Cardiac muscle cell (in vitro differentiated cells and primary cell): ENCODE data around the gene PLCH2. TPM values are rescaled to one million over a fixed set of nuclear protein-coding genes. Genes with fewer than 3 reads are reported as not detected.

ENCODE experiments used
- DNase-seq, 2 donors: peaks; one replicate each; pipeline versions ENCODE4 v3.0.0 to v3.0.0-alpha.2; 2010 to 2017; ENCODE audit warnings: low read depth in 1 of 2, low spot score in 1 of 2
- H3K27ac ChIP-seq: fragments of 200-600 bp; sonication (generic); 2 replicates; pipeline ENCODE4 v1.5.1; 2016
- H3K27me3 ChIP-seq: fragments of 200-600 bp; sonication (generic); 2 replicates; pipeline ENCODE4 v1.6.0; 2016; ENCODE audit warnings: control low read depth
- H3K36me3 ChIP-seq: fragments of 200-600 bp; sonication (generic); 2 replicates; pipeline ENCODE4 v1.5.1; 2016; ENCODE audit warnings: control low read depth
- H3K4me1 ChIP-seq: fragments of 200-600 bp; sonication (generic); 2 replicates; pipeline ENCODE4 v1.8.1; 2017; ENCODE audit warnings: low read depth, mild to moderate bottlenecking, mixed run types
- H3K4me3 ChIP-seq: fragments of 200-600 bp; sonication (generic); 2 replicates; pipeline ENCODE4 v1.5.1; 2016; ENCODE audit warnings: mild to moderate bottlenecking
- H3K9me3 ChIP-seq: fragments of 200-600 bp; sonication (generic); 2 replicates; pipeline ENCODE4 v1.5.1; 2017; ENCODE audit warnings: low read depth, mild to moderate bottlenecking, control low read depth
- polyA plus RNA-seq: library from polyadenylated mRNA; unstranded; fragments of >200 nt; fragmentation: Nextera tagmentation; extraction: Ambion mirVana; gene quantifications from 2 replicates; pipeline ENCODE4 v1.2.1, GENCODE V29; 2016
- total RNA-seq: library from RNA; depleted of rRNA; stranded (reverse); fragments of >200 nt; gene quantifications from 2 replicates; pipeline ENCODE4 v1.2.3, GENCODE V29; 2016
- TF ChIP-seq, protein P1 (sequence below): IDR thresholded peaks from 2 replicates; pipeline ENCODE4 v1.5.1; 2012; ENCODE audit warnings: low read depth, mild to moderate bottlenecking, low read length

Gene PLCH2
- total and polyA plus RNA-seq, 2 experiments from 2014 or later, result 0.33 to 0.44 TPM

DNA sequence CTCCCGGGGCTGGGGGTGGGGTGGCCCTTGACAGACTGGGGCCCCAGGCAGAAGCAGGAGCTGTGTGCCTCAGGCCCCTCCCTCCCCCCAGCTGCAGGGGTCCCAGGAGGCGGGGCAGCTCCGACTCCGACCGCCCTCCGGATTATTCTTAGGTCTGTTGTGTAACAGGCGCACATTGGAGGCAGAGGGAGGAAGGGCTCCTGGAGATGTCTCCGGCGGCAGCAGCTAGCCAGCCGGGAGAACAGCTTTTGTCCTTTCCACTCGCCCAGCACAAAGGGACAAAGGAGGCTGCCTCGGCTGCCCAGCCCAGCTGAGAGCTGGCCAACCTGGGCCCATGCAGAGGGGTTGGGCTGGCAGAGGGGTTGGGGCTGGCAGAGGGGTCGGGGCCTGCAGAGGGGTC is 29.7 kb upstream of the PLCH2 start:
- no peaks in the 10 kb centered on the region for H3K4me1 ChIP-seq
- no peak for DNase-seq
- H3K27ac ChIP-seq, result no peak overlapping the region
- no peaks in the 10 kb centered on the region for H3K36me3 ChIP-seq
- no peaks in the 10 kb centered on the region for H3K9me3 ChIP-seq
- H3K4me3 ChIP-seq, result no peak overlapping the region
- TF ChIP-seq, protein P1, sequence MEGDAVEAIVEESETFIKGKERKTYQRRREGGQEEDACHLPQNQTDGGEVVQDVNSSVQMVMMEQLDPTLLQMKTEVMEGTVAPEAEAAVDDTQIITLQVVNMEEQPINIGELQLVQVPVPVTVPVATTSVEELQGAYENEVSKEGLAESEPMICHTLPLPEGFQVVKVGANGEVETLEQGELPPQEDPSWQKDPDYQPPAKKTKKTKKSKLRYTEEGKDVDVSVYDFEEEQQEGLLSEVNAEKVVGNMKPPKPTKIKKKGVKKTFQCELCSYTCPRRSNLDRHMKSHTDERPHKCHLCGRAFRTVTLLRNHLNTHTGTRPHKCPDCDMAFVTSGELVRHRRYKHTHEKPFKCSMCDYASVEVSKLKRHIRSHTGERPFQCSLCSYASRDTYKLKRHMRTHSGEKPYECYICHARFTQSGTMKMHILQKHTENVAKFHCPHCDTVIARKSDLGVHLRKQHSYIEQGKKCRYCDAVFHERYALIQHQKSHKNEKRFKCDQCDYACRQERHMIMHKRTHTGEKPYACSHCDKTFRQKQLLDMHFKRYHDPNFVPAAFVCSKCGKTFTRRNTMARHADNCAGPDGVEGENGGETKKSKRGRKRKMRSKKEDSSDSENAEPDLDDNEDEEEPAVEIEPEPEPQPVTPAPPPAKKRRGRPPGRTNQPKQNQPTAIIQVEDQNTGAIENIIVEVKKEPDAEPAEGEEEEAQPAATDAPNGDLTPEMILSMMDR, result no peak
- peaks cover 50% of the 10 kb centered on the region for H3K27me3 ChIP-seq

DNA sequence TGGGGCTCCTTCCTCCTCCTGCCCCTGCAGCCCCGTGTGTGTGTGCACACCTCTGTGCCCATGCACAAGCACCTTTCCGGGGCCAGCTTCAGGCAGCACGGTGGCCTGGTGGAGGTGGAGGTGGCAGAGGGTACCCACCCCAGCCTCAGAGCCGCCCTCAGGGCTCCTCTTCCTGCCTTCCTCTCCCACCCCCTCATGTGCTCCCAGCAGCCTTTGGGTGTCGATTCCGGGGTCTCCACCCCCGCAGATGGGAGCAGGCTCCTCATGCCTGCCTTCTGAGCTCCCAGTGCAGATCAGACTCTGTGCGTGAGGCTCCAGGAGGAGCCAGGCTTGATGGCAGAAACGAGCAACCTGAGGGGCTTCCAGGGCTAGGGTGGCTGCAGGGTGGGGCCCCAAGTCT is 29.2 kb upstream of the PLCH2 start:
- Histone ChIP-seq H3K9me3 (no peaks in the 10 kb centered on the region), H3K27ac (no peak overlapping the region), H3K36me3 (no peaks in the 10 kb centered on the region), H3K4me3 (no peak overlapping the region), H3K4me1 (no peaks in the 10 kb centered on the region), H3K27me3 (peaks cover 45% of the 10 kb centered on the region)
- no peak for DNase-seq
- TF ChIP-seq, protein P1, result no peak

DNA sequence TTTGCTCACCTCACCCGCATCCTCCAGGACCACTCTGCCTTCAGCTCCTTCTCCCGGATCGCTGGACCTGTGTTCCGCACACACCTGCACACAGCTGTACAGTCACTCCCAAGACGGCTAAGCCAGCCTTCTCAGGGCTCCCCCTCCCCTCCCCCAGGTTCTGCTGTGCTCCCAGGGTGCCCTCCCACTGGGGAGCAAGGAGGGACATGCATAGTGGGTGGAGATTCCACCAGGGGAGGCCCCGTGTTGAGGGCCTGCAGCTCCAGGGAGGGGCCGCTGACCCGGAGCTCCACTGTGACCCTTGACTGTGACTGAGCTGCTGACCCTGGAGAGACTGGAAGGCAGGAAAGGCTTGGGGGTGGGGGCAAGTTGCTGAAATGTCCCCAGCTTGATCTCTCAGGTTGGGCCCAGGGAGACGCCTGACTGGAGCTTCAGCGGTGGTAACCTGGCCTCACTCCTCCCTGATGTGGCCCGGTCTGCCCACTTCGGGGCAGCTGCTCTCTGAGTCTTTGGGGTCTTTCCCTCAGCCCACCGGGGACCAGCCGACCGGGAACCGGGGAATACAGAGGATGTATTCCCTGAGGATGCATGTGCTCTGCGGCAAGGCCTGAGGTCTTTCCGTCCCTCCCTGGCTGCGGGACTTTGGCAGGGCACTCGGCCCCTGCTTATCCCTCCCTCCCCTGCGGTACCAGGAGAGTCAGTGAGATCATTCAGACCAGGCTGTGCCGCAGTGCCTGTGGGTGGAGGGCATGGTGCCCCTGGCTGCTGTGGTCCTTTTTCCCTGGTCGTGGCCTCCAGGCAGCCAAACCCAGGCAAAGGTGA is 28.6 kb upstream of the PLCH2 start:
- Histone ChIP-seq H3K9me3 (no peaks in the 10 kb centered on the region), H3K4me1 (no peaks in the 10 kb centered on the region), H3K36me3 (no peaks in the 10 kb centered on the region), H3K4me3 (no peak overlapping the region), H3K27me3 (peaks cover 39% of the 10 kb centered on the region), H3K27ac (no peak overlapping the region)
- DNase-seq, result no peak
- TF ChIP-seq, protein P1, result no peak

DNA sequence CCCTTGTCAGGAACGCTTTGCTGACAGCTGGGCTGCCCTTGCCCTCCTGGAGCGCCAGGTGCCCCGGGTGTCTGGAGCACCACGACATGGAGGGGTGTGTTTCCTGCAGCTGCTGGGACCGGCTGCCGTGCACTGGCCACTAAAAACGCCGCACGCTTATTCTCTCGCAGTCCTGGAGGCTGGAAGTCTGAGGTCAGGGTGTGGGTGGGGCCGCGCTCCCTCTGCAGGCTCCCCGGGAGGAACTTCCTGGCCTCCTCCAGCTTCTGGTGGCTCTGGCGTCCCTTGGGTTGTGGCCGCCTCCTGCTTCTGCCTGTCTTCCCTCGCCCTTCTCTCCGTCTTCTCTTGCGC is 28.0 kb upstream of the PLCH2 start:
- no peaks in the 10 kb centered on the region for H3K36me3 ChIP-seq
- H3K9me3 ChIP-seq, result no peaks in the 10 kb centered on the region
- TF ChIP-seq, protein P1, result no peak
- no peaks in the 10 kb centered on the region for H3K4me1 ChIP-seq
- DNase-seq, result no peak
- no peak overlapping the region for H3K27ac ChIP-seq
- H3K4me3 ChIP-seq, result no peak overlapping the region
- peaks cover 33% of the 10 kb centered on the region for H3K27me3 ChIP-seq

DNA sequence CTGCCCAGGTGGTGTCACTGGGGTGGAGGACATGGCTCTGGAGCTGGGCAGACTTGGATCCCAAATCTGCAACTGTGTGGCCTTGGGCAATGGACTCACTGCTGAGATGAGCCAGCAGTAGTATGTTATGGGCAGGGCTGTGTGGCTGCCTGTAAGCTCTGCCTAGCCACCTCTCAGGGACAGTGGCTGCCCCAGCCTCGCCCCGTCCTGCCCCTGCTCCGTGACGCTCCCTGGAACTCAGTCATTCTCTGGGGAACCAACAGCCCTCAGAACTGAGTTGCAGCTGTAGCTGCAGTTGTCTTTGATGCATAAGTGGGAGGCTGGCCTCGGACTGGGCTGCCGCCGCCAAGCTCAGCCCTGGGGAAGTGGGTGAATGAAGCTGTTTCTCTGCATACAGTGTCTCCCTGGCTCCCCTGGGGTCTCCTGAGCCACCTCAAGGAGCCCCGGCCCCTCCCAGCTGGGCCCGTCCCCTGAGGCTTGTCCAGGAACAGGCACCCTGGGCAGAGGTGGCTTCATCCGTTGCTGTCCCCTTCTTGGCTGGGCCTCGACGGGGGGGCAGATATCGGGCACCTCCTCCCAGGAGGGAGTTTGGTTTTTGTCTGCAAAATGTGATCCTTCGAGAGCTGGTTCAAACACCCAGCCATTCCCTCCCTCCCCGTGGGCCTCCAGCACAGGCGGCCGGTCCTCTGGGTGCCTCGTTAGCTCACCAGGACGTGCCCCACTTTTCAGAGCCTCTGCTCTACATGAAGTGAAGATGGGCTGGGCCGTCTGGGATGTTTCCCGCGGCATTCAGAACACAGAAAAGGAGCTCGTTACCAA is 26.2 kb upstream of the PLCH2 start:
- Histone ChIP-seq H3K27me3 (peaks cover 15% of the 10 kb centered on the region), H3K27ac (no peak overlapping the region), H3K9me3 (no peaks in the 10 kb centered on the region), H3K4me3 (no peak overlapping the region), H3K4me1 (no peaks in the 10 kb centered on the region), H3K36me3 (no peaks in the 10 kb centered on the region)
- DNase-seq, result no peak
- TF ChIP-seq, protein P1, result no peak
